ENCODE measurements around the gene SPATS2L.
A peak's percentile ranks its signal among the peaks of the same experiment; 100 is the strongest.

SPATS2L gene

DNA sequence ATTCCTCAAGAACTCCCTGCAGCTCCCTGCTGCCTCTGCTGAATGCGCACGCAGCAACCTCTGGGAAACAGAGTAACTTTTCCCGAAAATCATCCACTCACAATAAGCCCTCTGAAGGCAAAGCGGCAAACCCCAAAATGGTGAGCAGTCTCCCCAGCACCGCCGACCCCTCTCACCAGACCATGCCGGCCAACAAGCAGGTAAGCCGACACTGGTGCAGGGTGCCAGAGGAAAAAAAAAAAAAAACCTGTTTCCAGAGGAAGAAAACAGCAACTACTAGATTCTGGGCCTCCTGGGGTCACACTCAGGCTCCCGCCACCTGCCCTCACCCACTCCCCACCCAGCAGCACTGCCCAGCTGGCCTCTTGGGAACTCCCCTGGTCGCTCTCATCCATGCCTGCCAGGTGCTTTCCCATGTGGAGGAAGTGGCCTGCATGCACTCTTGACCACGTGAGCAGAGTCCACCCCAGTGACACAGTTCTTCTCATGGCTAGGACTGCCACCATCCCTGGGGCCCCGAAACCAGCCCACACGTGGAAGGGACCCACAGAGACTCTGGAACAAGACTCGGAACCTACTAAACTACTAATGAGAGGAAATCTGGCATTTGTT, 166.5 kb downstream of the SPATS2L start:
- DNase-seq = no peak

DNA sequence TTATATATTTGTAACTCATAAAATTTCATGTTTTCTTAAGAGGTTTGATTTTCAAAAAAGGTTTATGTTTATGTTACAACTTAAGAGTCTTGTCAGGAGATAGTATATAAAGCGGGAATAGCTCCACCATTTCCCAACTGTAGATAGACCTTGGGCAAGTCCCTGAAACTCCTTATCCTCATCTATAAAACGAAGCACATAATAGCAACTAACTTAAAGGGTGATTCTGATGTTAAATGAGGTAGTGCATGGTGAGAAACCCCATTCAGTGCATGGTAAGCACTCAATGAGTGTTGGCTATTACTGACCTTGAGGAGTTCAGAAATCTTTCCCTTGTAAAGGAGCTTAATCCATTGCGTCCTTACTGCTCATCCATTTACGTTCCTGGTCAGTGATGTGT, 169.3 kb downstream of the SPATS2L start:
- DNase-seq = no peak

DNA sequence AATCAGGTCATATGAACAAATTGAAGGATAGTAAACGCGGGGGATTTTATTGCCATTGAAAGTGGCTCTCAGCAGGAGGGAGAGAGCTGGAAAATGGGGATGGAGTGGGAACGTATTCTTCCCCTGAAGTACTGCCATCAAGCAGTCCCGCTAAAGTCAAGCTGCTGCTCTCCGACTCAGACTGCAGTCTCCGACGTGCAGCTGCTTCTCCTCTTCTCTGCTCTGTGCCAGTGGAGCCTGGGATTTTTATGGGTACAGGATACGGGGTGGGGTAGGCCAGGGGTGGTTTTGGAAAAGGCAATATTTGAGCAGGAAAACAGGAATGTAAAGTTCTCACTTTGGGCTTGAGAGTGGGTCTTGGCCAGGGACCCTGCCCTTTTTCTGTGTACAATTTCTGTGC, 170.3 kb downstream of the SPATS2L start:
- no peak for DNase-seq

DNA sequence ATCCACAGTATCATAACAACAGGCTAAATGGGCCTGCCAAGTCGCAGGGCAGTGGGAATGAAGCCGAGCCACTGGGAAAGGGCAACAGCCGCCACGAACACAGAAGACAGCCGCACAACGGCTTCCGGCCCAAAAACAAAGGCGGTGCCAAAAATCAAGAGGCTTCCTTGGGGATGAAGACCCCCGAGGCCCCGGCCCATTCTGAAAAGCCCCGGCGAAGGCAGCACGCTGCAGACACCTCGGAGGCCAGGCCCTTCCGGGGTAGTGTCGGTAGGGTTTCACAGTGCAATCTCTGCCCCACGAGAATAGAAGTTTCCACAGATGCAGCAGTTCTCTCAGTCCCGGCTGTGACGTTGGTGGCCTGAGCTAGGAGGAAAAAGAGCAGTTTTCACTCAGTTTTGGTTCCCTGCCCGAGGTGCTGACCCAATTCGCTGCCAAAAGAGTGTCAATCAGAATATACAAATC, 171.2 kb downstream of the SPATS2L start:
- no peak for DNase-seq

DNA sequence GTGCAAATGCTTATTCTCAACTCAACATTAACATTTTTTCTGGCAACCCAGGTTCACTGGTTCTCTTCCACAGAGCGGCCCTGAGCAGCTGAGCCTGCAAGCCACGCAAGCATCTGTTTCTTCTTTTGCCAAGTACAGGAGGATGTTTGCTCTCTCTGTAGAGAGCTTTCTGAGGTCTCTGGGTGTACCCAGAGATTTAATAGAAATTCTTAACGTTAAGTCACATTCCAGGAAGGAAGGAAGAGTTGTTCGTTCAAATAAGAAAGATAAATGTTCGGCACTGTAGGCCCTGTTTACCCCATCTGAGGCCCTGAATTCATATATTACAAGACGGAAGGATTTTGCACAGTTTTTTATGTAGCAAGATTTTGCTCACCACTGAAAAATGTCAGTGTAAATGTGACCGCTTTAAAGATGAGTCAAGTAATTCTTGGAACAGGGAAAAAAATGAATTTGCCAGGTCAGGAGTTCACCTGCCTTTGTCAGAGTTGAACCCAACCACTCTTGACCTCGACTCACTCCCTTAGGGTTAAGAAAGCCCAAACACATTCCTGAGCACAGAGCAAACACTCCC, 173.3 kb downstream of the SPATS2L start:
- no peak for DNase-seq

DNA sequence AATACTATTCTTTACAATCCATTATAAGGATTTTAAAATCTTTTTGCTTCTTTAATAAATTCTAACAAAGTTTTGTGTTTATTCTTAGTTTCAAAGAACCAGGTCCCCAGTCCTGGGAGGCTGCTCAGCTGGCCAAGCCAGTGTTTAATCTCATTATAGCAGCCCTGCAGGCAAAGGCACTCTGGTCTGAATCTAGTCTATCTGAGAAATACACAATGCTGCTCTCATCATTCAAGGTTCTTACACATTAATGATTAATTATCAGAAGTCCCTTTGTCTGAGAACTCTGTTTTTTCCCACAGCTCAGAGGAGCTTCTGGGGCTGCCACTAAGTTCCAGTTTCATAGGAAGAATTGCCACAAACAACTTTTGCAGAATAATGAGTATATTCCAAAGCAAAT, 175.7 kb downstream of the SPATS2L start:
- no peak for DNase-seq

DNA sequence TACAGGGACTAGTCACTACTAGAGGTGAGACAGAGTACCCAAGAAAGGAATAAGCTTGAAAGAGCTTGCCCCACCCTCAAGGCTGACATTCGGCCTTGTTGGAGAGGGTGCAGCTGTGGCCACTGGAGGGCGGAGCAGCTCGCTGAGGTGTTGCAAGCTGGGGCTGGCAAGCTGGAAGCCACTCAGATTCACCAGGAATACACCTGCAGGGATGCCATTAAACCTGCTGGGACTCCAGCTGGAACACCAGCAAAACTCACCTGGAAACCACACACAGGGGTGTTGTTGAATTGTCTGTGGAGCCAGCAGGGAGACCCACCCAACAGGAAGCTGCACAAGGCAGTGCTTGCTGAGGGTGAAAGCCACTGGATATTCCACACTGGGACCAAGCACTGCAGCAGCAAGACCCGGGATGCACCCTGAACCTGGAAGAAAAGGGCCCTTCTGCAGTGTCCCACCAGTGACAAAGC, 177.3 kb downstream of the SPATS2L start:
- DNase-seq = no peak

DNA sequence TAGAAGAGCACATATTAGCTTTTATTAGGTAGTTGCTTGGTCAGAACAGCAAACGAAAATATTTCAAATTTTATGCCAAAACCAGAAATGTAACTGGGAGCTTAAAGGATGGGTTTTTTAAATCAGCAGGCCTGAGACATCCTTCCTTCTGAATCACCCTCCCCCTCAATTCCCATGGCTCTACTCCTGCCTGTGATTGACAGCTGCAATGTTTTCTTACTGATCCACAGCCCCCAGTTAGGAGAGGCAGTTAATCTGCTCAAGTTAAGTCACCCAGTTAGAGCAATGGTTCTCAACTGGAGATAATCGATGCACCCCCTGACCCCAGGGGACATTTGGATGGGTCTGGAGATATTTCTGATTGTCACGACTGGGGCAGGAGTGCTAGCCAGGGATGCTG, 178.4 kb downstream of the SPATS2L start:
- DNase-seq = no peak

DNA sequence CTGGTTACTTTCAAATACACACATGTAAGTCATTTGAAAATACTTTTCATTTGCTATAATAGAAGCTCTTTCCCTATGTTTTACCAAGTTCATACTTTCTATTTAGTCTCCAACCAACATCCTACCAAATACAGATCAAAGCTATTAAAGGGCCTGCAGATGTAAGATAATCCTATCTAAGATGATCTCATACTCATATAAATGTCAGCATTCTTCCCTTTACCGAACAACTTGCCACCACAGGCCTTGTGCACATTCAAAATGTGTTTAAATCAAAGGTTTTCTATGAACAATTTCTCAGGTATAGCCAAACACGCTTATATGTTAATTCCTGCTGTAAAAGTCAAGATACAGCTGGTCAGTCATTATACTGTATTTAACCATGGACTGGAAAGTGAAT, 180.0 kb downstream of the SPATS2L start:
- DNase-seq = no peak

DNA sequence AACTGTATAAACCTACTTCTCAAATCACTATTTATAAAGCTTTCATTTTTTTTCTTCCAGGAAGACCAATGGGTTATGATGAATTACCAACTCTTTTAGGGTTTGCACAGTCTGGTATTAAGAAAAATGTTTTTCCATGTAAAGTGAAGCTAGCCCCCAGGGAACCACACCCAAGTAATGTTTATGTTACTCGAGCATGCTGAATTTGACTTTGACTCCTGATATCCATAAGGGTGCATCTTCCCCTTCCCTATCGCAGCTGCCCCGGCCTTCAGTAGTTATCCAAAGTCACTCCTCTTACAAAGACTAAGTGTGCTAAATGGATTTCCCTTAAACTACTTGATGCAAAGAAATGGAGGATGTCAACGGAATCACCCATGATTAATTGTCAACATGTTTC, 181.7 kb downstream of the SPATS2L start:
- DNase-seq = no peak

DNA sequence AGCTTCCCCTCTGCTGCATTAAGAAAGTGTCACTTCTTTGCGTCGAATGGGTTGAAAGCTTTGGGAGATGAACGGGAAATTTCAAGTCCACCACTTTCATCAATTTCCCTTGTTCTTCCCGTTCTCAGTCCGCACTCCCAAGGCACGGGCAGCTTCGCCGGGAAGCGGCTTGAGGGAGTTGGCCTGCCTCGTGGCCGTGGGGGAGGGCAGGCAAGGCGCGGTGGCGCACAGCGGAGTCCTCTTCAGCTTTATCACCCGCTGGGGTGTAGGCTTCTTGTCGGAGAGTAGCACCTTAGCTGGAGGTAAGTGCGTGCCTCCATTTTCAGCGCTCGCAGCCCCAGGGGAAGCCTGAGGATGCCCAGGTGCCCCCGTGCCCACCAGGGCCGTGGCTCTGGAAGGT, 183.5 kb downstream of the SPATS2L start:
- no peak for DNase-seq

DNA sequence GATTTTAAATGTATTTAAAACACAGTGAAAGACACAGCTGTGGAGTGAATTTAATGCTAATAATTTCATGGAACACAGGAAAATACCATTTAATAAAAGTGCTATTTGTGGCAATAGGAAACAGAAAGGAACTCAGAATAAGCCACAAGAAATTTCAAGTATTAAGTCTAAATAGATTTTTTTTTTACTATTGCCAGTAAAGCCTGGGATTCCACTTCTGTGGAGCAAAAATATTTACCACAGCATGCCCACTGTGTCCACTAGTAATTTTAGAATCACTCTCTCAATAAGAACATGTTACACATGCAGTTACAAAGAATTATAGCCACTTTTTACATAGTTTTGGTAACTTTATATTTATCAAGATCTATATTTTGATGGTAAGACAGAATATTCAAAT, 186.2 kb downstream of the SPATS2L start:
- no peak for DNase-seq

DNA sequence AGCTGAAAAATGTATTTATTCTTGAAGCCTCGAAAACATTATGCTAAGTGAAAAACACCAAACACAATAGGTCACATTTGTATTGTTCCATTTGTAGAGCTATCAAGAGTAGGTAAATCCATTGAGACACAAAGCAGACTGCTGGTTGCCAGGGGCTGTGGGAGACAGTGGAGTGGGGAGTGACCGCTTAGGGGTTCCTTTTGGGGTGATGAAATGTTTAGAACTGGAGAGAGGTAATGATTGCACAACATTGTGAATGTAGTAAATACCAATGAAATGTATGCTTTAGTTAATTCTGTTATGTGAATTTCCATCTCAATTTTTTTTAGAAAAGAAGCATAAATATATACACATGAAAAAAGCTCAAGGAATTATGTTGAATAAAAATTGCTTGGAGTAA, 187.6 kb downstream of the SPATS2L start:
- DNase-seq = no peak

DNA sequence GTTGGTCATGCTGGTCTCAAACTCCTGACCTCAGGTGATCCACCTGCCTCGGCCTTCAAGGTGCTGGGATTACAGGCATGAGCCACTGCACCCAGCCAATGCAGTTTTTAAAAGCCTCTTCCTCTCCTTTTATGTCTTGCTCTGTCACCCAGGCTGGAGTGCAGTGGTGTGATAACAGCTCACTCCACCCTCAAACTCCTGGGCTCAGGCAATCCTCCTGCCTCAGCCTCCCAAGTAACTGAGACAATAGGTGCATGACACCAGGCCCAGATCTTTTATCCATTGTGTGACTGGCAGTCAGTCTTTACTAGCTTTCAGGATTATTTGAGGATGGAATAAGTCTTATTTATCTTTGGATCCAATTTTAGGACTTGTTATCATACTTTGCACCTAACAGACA, 190.2 kb downstream of the SPATS2L start:
- no peak for DNase-seq

DNA sequence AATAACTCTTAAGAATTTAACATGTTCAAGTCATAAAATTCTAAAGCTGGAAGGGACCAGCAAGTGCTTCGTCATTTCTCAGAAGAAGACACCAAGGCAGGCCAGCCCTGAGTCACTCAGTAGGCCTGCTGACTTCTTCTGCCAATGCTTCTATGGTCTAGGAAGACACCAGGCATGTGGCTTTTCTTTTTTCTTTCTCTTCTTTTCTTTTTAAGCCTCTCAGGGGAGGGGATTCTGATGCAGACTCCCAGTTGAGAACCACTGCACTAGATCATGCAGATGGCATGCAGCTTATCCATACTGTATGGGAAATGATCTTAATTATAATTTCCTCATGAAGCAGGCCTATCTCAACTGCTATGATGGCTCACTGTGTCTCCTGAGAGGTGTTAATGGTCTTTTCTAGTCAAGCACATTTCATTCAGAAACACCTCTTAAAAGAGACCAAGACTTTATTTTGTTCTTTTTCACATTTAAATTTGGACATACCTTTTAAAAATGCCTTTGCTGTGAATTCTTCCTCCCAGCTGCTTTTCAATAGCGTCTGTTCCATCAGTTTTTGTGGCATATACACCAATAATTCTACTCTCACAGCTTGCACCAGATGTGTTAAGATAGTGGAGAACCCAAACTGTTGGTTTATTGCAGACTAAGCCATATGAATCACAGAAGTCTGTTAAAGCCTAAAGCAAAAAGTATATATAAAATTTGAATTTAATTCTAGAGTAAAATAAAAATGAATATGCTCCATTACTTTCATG, 192.1 kb downstream of the SPATS2L start:
- DNase-seq = no peak

DNA sequence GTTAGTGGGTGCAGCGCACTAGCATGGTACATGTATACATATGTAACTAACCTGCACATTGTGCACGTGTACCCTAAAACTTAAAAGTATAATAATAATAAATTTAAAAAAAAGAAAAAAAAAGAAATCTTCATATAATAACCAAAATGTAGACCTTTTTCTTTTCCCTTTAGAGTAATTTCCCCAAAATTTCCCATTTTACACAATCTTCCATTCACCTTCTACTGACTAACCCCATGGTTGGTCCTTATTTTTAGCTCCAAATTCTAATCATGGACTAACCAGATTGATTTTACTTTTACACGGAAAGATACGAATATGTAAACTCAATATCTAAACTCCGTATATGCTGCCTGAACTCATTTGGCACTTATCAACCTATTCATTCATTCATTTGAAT, 195.7 kb downstream of the SPATS2L start:
- no peak for DNase-seq

DNA sequence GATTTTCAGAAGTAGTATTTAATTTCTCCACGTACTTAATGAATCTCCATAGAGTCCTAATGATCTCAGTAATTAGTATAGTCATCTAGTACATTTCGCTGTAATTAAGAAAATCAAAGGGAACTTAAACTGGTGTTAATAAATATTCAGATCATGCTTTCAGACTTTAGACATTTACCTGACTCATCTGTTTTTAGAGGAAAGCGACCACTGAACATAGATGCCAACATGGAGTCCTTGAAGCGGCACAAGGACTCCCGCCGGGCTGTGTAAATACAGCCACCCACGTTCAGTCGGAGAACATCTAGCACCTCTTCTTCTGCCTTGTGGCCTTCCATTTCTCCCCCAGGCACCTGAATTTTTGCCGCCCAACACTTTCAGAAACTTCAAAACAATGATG, 200.2 kb downstream of the SPATS2L start:
- no peak for DNase-seq

DNA sequence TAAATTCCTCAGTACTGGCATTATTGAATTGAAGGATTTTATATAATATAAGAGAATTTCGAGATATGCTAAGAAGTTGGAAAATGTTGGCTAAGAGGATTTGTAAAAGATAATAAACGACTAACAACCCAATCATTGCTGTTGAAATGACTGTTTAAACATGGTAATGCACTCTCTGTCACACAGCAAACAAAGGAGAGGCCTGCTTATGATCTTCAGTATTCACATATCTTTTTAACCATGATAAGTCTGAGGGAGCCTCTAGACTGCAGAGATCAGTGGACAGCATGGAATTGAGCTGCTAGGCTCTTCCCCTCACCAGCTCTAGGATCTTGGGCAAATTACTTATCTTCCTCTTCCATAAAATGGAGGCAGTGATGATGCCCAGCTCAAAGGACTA, 200.7 kb downstream of the SPATS2L start:
- DNase-seq = no peak

DNA sequence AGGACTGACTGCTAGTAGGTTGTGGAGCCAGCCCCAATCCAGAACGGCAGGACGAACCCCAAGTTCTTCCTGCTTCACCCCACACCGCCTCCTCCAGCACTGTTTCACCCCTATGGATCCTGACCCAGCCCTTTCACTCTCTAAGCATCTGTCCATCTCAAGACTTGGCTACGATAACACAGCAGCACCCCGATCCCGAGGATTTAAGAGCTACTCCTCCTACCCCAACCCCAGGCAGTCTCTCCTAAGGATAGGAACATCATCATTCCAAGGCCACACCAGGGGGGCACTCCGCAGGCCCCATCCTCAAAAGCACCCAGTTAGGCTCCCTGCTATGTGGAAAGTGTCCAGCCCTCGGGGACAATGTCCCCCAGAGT, 202.7 kb downstream of the SPATS2L start:
- DNase-seq = no peak

DNA sequence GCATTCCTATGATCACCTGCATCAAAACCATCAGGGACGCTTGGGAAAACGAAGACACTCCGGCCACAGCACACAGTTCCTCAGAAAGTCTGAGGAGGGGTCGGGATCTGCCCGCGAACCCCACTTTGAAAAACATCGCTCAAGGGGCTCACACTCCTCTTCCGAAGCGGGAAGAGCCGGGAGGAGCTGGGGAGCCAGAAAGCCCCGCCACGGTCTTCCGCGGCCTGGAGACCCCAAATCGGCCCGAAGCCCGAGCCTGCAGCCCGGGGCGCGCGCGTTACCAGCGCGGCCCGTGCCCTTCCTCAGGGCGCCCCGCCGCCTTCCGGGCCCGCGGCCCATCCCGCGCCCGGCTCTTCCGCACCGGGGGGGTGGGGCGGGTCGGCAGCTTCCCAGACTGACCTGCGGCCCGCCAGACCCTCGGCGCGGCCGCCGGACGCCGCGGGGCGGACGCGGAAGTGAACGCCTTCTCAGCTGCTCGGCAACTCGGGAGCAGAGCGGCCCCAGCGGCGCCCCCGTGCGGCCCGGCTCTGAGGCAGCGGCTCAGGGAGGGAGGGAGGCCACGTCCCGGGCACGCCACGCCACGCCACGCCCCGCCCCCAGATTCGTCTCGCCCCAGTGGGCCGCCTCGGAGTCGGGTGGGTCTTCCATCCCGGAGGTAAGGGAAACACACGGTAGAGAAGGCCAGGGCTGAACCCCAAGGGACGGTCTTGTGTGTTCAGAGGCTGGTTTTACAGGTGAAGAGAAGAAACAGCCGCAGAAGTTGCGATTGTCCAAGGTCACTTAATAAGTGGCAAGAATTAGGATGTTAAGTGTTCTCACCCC, 203.3 kb downstream of the SPATS2L start, which contains the start of gene KCTD18:
TSS of gene KCTD18 (minus strand) at position 457 of the 822 bp plus-strand sequence. CDS start 3,052 bp downstream, outside the sequence.
- peak; percentile 89 for DNase-seq

DNA sequence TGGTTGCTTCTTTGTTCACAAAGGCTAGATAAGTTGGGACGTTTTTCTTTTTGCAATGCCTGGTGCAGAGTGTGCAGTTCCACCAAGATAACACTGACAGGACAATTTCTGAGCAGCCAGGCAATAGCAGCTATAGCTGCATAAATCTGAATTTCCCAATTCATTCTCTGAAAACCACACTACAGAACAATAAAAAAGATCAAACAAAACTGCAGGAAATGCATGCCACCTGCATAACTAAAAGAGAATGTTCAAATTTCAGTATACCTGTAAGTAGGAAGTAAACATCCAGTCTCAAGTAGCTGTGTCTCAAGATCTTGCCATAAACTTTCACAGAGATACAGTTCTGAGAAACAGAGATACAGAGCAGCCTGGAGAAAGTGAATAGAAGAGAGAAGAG, 208.7 kb downstream of the SPATS2L start:
- no peak for DNase-seq

DNA sequence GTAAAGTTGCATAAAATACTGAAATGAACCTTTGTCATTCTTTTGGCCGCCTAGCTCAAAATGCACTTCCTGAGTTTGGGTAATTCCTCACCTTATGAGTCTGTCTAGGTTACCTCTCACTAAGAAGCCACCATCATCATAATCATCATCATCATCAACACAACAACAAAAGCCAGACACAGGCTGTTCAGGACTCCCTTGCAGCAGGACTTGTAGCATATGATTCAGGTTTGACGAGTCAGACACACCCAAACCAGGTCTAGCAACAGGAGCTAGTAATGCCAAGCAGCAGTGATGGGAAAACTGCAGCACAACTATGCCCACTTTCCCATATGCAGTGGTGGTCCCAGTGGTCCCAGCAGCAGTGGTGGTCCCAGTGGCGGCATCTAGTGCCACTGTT, 216.7 kb downstream of the SPATS2L start:
- DNase-seq = no peak

DNA sequence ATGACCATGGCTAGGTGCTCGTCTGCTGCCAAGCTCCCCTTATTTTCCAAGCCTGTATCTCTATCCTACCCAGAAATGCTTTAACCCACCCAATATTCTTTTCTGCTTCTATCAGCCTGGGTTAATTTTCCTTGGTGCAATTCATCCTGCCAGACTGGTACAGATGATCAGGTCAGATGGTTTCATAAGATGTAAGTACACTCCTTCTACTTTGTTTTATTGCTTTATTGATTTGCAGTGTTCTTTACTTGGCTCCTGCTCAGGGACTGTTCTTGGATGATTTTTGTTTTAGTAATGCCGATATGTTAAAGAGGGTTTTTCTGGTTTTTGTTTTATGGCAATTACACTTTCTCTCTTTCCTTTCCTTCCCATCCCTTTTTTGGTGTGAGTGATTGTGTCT, 217.1 kb downstream of the SPATS2L start:
- no peak for DNase-seq
